Colonic mucosa (tissue), 4 donors: Measurements from ENCODE around the gene CAMK1. TPM values are rescaled to one million over a fixed set of nuclear protein-coding genes. Genes with fewer than 3 reads are reported as not detected.

ENCODE experiments used
- DNase-seq: peaks from one replicate; pipeline ENCODE4 v3.0.0-alpha.2; 2020
- H3K27ac ChIP-seq: fragments of 200-600 bp; one replicate; pipeline ENCODE4 v1.8.0; 2021
- H3K27me3 ChIP-seq: fragments of 200-600 bp; one replicate; pipeline ENCODE4 v1.8.0; 2021
- H3K36me3 ChIP-seq: fragments of 200-600 bp; one replicate; pipeline ENCODE4 v1.8.0; 2021
- H3K4me1 ChIP-seq: fragments of 200-600 bp; one replicate; pipeline ENCODE4 v1.8.0; 2021; ENCODE audit warnings: mild to moderate bottlenecking
- H3K4me3 ChIP-seq: fragments of 200-600 bp; one replicate; pipeline ENCODE4 v1.8.0; 2021
- H3K9ac ChIP-seq, 2 donors: one replicate each; pipeline ENCODE4 v1.7.0; 2013; ENCODE audit warnings: control low read depth in 2 of 2, low read depth in 2 of 2, low read length in 2 of 2
- H3K9me3 ChIP-seq: fragments of 200-600 bp; one replicate; pipeline ENCODE4 v1.8.0; 2021
- intact Hi-C: fragments of 100-400 bp; cut with DNase I; formaldehyde crosslinking; loops from one replicate; pipeline ENCODE4 v1.14.1; 2022
- total RNA-seq, 2 donors: library from RNA; stranded (reverse); fragmentation: NEBNext Ultra II Directional in 1 of 2; extraction: Animal tissue kit (Norgen Biotek cat#: 25700) in 1 of 2; gene quantifications; one replicate each; pipeline ENCODE4 v1.2.1, GENCODE V29; 2021
- TF ChIP-seq, protein P1 (sequence below): fragments of 200-600 bp; IDR thresholded peaks from one replicate; pipeline ENCODE4 v1.8.0; 2022; ENCODE audit warnings: antibody characterized with exemption, mild to moderate bottlenecking
- donor health status: healthy.
- donor health status: DM: no; HTN: no; CAD: no.
- donor health status: DM: no; HTN: no; CAD: no.

The CAMK1 gene
- total RNA-seq, 2 donors from 2014 or later = 7.8 to 16.5 TPM

DNA sequence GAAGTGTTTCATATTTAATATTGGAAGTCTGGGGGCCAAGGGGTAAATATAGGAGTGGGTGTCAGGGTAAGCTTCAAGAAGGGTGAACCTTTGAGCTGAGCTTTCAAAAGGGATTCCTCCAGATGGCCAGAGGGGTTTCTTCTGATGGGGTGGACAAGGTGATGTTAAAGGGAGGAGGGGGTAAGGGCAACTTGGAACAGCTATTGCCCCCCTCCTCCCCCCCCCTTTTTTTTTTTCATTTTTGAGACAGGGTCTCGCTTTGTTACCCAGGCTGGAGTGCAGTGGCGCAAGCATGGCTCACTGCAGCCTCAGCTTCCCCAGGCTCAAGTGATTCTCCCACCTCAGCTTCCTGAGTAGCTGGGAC is 38.2 kb upstream of the CAMK1 start:
- H3K4me3 ChIP-seq = no peak overlapping the region

DNA sequence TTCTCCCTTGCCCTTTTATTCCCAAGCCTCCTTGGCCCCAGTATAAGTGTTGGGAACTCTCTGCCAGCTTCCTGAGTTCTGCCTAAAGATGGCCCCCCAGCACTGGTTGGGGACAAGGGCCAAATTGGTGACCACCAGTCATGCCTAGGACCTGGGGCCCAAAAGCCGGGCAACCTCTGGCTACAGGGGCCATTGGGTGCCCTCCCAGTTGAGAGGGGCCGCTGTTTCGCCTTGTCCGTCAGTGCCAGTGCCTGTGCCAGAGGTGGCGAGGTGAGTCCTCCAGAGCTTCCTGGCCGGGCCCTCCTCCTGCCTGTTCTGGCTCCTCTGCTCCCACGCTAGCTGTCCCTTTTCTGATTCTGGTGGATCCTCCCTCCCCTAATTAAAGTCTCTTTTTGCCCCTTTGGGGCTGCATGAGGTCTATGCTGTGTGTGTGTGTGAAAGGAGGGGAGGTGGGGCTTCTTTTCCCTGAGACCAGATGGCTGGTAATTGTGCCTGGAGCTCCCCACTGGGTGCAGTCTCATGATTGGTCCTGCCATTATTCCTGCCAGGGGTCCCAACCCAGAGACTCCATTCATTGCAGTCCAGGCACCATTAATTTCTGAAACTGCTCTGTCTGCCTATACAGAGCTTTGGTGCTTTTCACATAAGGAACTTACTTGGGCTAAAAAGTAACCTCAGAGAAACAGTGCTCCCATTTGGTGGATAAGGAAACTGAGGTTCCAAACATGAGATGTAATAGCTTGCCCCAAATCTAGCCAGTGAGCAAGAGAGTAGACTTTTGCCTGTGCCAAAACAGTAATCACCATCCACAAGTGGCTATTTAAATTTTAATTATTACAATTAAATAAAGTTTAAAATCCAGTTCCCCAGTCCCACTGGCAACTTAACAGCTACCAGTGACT is 37.2 kb upstream of the CAMK1 start:
- DNase-seq = no peak
- TF ChIP-seq, protein P1, sequence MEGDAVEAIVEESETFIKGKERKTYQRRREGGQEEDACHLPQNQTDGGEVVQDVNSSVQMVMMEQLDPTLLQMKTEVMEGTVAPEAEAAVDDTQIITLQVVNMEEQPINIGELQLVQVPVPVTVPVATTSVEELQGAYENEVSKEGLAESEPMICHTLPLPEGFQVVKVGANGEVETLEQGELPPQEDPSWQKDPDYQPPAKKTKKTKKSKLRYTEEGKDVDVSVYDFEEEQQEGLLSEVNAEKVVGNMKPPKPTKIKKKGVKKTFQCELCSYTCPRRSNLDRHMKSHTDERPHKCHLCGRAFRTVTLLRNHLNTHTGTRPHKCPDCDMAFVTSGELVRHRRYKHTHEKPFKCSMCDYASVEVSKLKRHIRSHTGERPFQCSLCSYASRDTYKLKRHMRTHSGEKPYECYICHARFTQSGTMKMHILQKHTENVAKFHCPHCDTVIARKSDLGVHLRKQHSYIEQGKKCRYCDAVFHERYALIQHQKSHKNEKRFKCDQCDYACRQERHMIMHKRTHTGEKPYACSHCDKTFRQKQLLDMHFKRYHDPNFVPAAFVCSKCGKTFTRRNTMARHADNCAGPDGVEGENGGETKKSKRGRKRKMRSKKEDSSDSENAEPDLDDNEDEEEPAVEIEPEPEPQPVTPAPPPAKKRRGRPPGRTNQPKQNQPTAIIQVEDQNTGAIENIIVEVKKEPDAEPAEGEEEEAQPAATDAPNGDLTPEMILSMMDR = no peak
- H3K4me1 ChIP-seq = peaks cover 7% of the 10 kb centered on the region
- H3K27ac ChIP-seq = no peak overlapping the region
- H3K27me3 ChIP-seq = no peaks in the 10 kb centered on the region
- H3K4me3 ChIP-seq = no peak overlapping the region
- no peak overlapping the region for H3K9ac ChIP-seq
- no peaks in the 10 kb centered on the region for H3K9me3 ChIP-seq
- intact Hi-C loops = no loop called here
- H3K36me3 ChIP-seq = peaks cover 23% of the 10 kb centered on the region

More for the DNA sequence above, 38.2 kb upstream of the CAMK1 start:
- TF ChIP-seq, protein P1 = no peak
- Histone ChIP-seq H3K9me3 (no peaks in the 10 kb centered on the region), H3K4me1 (peaks cover 7% of the 10 kb centered on the region), H3K36me3 (peaks cover 19% of the 10 kb centered on the region), H3K27ac (no peak overlapping the region), H3K27me3 (no peaks in the 10 kb centered on the region), H3K9ac (no peak overlapping the region)
- no peak for DNase-seq
- intact Hi-C loops = no loop called here

DNA sequence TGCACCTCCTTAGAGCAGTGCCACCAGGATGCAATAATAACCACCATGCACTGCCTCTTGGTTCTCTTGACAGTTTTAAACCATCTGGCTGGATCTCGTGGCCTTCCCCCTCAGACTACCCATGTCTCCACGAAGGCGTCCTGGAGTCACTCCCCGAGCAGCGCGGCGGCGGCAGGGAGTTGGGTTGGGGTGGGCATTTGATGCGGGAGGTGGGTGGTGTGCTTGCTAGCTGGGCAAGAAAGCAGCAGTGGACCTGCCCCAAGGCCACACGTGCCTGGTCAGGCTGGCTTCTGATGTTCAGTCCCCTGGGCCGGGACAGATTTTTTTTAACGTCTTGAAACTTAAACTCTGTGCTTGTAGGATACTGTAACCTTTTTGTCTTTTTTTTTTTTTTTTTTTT is 36.4 kb upstream of the CAMK1 start:
- DNase-seq = no peak
- Histone ChIP-seq H3K4me3 (no peak overlapping the region), H3K4me1 (peaks cover 7% of the 10 kb centered on the region), H3K36me3 (peaks cover 28% of the 10 kb centered on the region), H3K27me3 (no peaks in the 10 kb centered on the region), H3K27ac (no peak overlapping the region), H3K9ac (no peak overlapping the region), H3K9me3 (no peaks in the 10 kb centered on the region)
- intact Hi-C loops = no loop called here
- TF ChIP-seq, protein P1 = no peak

DNA sequence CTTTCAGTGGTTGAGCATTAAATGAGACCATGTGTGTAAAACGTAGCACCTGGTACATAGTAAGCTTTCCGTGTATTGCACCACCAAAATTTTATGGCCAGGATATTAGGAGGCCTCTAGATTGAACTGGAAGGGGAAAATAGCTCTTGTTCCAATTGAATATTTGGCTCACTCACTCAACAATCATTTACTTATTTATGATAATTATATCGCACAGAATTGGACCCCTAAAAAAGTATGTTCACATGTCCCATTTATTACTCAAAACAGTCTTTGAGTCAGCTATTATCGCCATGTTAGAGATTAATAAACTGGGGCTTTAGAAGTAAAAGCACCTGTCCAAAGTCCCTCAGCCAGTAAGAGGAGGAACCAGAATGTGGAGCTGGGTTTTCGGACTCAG is 35.2 kb upstream of the CAMK1 start:
- Histone ChIP-seq H3K27me3 (no peaks in the 10 kb centered on the region), H3K27ac (no peak overlapping the region), H3K9ac (no peak overlapping the region), H3K9me3 (no peaks in the 10 kb centered on the region), H3K36me3 (peaks cover 40% of the 10 kb centered on the region), H3K4me1 (peaks cover 7% of the 10 kb centered on the region), H3K4me3 (no peak overlapping the region)
- intact Hi-C loops = no loop called here
- no peak for DNase-seq
- TF ChIP-seq, protein P1 = no peak

DNA sequence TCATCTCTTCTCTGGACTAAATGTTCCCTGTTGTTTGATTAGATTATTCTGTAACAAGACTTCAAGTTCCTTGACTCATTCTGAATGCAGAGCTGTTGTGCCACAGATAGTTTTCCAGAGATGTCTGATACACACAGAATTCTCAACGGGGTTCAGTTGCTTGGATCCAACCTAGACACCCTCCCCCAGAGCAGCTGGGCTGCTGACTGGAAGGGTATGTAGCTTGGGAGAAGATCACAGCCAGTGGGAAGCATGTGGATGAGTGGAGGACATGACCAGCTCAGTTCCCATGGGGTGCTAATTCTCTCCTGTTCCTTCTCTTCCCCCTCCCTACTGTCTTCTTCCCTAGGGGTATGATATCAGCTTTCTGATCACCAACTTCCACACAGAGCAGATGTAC is 33.7 kb upstream of the CAMK1 start:
- no peak overlapping the region for H3K27ac ChIP-seq
- no peak overlapping the region for H3K4me3 ChIP-seq
- TF ChIP-seq, protein P1 = no peak
- no peaks in the 10 kb centered on the region for H3K27me3 ChIP-seq
- no peaks in the 10 kb centered on the region for H3K4me1 ChIP-seq
- no peaks in the 10 kb centered on the region for H3K9me3 ChIP-seq
- no peak overlapping the region for H3K9ac ChIP-seq
- intact Hi-C loops = no loop called here
- DNase-seq = no peak
- peaks cover 48% of the 10 kb centered on the region for H3K36me3 ChIP-seq
